Anterior cingulate cortex (tissue), 58 donors: ENCODE results near the gene SLC9A2.

Source experiments
- DNase-seq, 58 donors: peaks; one replicate each; lab custom pipeline; 2025; lab: John Stamatoyannopoulos, UW

SLC9A2 gene

GRCh38 chr2:102718387-102719316 is 99.3 kb downstream of the SLC9A2 start:
- no peak for DNase-seq

- DNase-seq = no peak
Measured at GRCh38 chr2:102724016-102724490, 104.7 kb downstream of the SLC9A2 start.

GRCh38 chr2:102724553-102724952 is 105.2 kb downstream of the SLC9A2 start:
- DNase-seq = peak in 6 of 58 donors; percentile 2 to 22 (median 10)

GRCh38 chr2:102726128-102727087 is 107.1 kb downstream of the SLC9A2 start:
- DNase-seq = no peak

GRCh38 chr2:102735416-102736109 is 116.2 kb downstream of the SLC9A2 start:
- peak in 1 of 58 donors; percentile 21 for DNase-seq

GRCh38 chr2:102736110-102736409 is 116.7 kb downstream of the SLC9A2 start:
- peak in 2 of 58 donors; percentile 31 to 33 for DNase-seq

- DNase-seq = peak in 55 of 58 donors; percentile 22 to 83 (median 60)
Measured at GRCh38 chr2:102736410-102737409, 117.4 kb downstream of the SLC9A2 start.

- DNase-seq = no peak
Measured at GRCh38 chr2:102737431-102737830, 118.1 kb downstream of the SLC9A2 start.

- no peak for DNase-seq
Measured at GRCh38 chr2:102743259-102743658, 123.9 kb downstream of the SLC9A2 start.

GRCh38 chr2:102748107-102748506 is 128.8 kb downstream of the SLC9A2 start:
- DNase-seq = no peak

GRCh38 chr2:102749938-102750337 is 130.6 kb downstream of the SLC9A2 start:
- DNase-seq = no peak

- DNase-seq = peak in 7 of 58 donors; percentile 1 to 44 (median 3)
Measured at GRCh38 chr2:102753563-102754159, 134.3 kb downstream of the SLC9A2 start.

GRCh38 chr2:102754456-102755145 is 135.2 kb downstream of the SLC9A2 start:
- DNase-seq = no peak

- DNase-seq = no peak
Measured at GRCh38 chr2:102755284-102755683, 135.9 kb downstream of the SLC9A2 start.

- no peak for DNase-seq
Measured at GRCh38 chr2:102758439-102758838, 139.1 kb downstream of the SLC9A2 start.
